Neural cell (in vitro differentiated cells): ENCODE measurements around the gene VAV2. TPM values are rescaled to one million over a fixed set of nuclear protein-coding genes. Genes with fewer than 3 reads are reported as not detected.

Experiments
- H2AFZ ChIP-seq: fragments of 200-600, 300-800 bp; sonication (generic), shearing (Covaris generic); 2 replicates; pipeline ENCODE4 v1.6.0; 2014; ENCODE audit warnings: low read depth, mild to moderate bottlenecking, antibody characterized with exemption, low read length, moderate library complexity
- H3F3A ChIP-seq: fragments of 200-600 bp; shearing (Covaris generic); 2 replicates; pipeline ENCODE4 v1.6.1; 2016; ENCODE audit warnings: mild to moderate bottlenecking, moderate library complexity, mixed read lengths, antibody characterized with exemption, low read length; ENCODE audit not compliant: insufficient read depth, poor library complexity, severe bottlenecking
- H3K27ac ChIP-seq: fragments of 200-600, 300-800 bp; sonication (generic), shearing (Covaris generic); 2 replicates; pipeline ENCODE4 v1.5.1; 2014; ENCODE audit warnings: mild to moderate bottlenecking, low read length, moderate library complexity
- H3K27me3 ChIP-seq: fragments of 300-800, 200-600 bp; sonication (generic), shearing (Covaris generic); 2 replicates; pipeline ENCODE4 v1.6.0; 2014; ENCODE audit warnings: mild to moderate bottlenecking, low read depth, low read length, moderate library complexity; ENCODE audit not compliant: insufficient read depth
- H3K36me3 ChIP-seq: fragments of 300-800, 200-600 bp; sonication (generic), shearing (Covaris generic); 2 replicates; pipeline ENCODE4 v1.5.1; 2014; ENCODE audit warnings: mild to moderate bottlenecking, antibody characterized with exemption, low read length, moderate library complexity; ENCODE audit not compliant: insufficient read depth
- H3K4me2 ChIP-seq: fragments of 300-800, 200-600 bp; sonication (generic), shearing (Covaris generic); 2 replicates; pipeline ENCODE4 v1.6.0; 2014; ENCODE audit warnings: mild to moderate bottlenecking, low read length
- H3K4me3 ChIP-seq: fragments of 300-800, 200-600 bp; sonication (generic), shearing (Covaris generic); 2 replicates; pipeline ENCODE4 v1.5.1; 2014; ENCODE audit warnings: mild to moderate bottlenecking, low read length, moderate library complexity
- H3K79me2 ChIP-seq: fragments of 200-600 bp; shearing (Covaris generic); replicated peaks from 2 replicates; pipeline ENCODE4 v1.6.0; 2014; ENCODE audit warnings: mild to moderate bottlenecking, low read length, moderate library complexity; ENCODE audit not compliant: insufficient read depth
- H3K9ac ChIP-seq: fragments of 300-800, 200-600 bp; sonication (generic), shearing (Covaris generic); 2 replicates; pipeline ENCODE4 v1.6.1; 2016; ENCODE audit warnings: mild to moderate bottlenecking, low read length, mixed read lengths
- H3K9me2 ChIP-seq: fragments of 200-600 bp; shearing (Covaris generic); 2 replicates; pipeline ENCODE4 v1.6.1; 2016; ENCODE audit warnings: mild to moderate bottlenecking, low read length, mixed read lengths; ENCODE audit not compliant: insufficient read depth
- H3K9me3 ChIP-seq: fragments of 200-600, 300-800 bp; sonication (generic), shearing (Covaris generic); 2 replicates; pipeline ENCODE4 v1.6.1; 2016; ENCODE audit warnings: mild to moderate bottlenecking, mixed run types, low read length, moderate library complexity, mixed read lengths
- H4K20me1 ChIP-seq: fragments of 200-600 bp; shearing (Covaris generic); 2 replicates; pipeline ENCODE4 v1.6.1; 2016; ENCODE audit warnings: mild to moderate bottlenecking, mixed run types; ENCODE audit not compliant: insufficient read depth
- CTCF ChIP-seq: fragments of 450-650 bp; IDR thresholded peaks from 2 replicates; pipeline ENCODE4 v1.5.1; 2014; ENCODE audit warnings: antibody characterized with exemption, mild to moderate bottlenecking, moderate library complexity; ENCODE audit not compliant: poor library complexity, severe bottlenecking
- EP300 ChIP-seq: fragments of 450-650 bp; conservative IDR thresholded peaks from 2 replicates; pipeline ENCODE4 v1.6.1; 2014; ENCODE audit warnings: antibody characterized with exemption, mild to moderate bottlenecking, moderate library complexity; ENCODE audit not compliant: poor library complexity, severe bottlenecking
- EZH2 ChIP-seq: fragments of 200-600, 300-800 bp; shearing (Covaris generic), sonication (generic); IDR thresholded peaks from 2 replicates; pipeline ENCODE4 v1.6.1; 2014; ENCODE audit warnings: antibody characterized with exemption, low read length, borderline replicate concordance, mild to moderate bottlenecking; ENCODE audit not compliant: insufficient read depth, poor library complexity, severe bottlenecking
- MXI1 ChIP-seq: fragments of 450-650 bp; conservative IDR thresholded peaks from 2 replicates; pipeline ENCODE4 v1.6.1; 2014; ENCODE audit warnings: antibody characterized with exemption, mild to moderate bottlenecking; ENCODE audit not compliant: poor library complexity, severe bottlenecking
- POLR2AphosphoS5 ChIP-seq: IDR thresholded peaks from 2 replicates; pipeline ENCODE4 v1.6.1; 2012
- RAD21 ChIP-seq: fragments of 450-650 bp; conservative IDR thresholded peaks from 2 replicates; pipeline ENCODE4 v1.6.1; 2014; ENCODE audit warnings: antibody characterized with exemption, mild to moderate bottlenecking, moderate library complexity
- REST ChIP-seq: IDR thresholded peaks from 2 replicates; pipeline ENCODE4 v1.6.1; 2012; ENCODE audit warnings: borderline replicate concordance
- SMC3 ChIP-seq: fragments of 450-650 bp; conservative IDR thresholded peaks from 2 replicates; pipeline ENCODE4 v1.6.1; 2014; ENCODE audit warnings: antibody characterized with exemption, mild to moderate bottlenecking, moderate library complexity; ENCODE audit not compliant: poor library complexity
- TAF1 ChIP-seq: IDR thresholded peaks from 2 replicates; pipeline ENCODE4 v1.6.1; 2012; ENCODE audit warnings: low read depth
- polyA plus RNA-seq: library from polyadenylated mRNA; depleted of rRNA; stranded (reverse); fragments of >200 nt; gene quantifications from 2 replicates; pipeline ENCODE4 v1.2.3, GENCODE V29; 2014

VAV2 gene
- polyA plus RNA-seq, 1 donor from 2014 or later = 35.2 TPM

GRCh38 chr9:133905493-133905892 lies 86.6 kb downstream of the VAV2 start:
- Histone ChIP-seq H3K9ac (no peak overlapping the region), H4K20me1 (no peaks in the 10 kb centered on the region), H3K36me3 (no peaks in the 10 kb centered on the region), H3K4me2 (no peak overlapping the region), H3F3A (no peaks in the 10 kb centered on the region), H3K9me3 (no peaks in the 10 kb centered on the region), H3K27me3 (no peaks in the 10 kb centered on the region), H3K27ac (no peak overlapping the region), H3K4me3 (no peak overlapping the region), H2AFZ (no peak overlapping the region), H3K79me2 (peaks cover 10% of the 10 kb centered on the region), H3K9me2 (no peaks in the 10 kb centered on the region)
- TF ChIP-seq MXI1 (no peak), CTCF (no peak), RAD21 (no peak), REST (no peak), TAF1 (no peak), EZH2 (no peak), POLR2AphosphoS5 (no peak), EP300 (no peak), SMC3 (no peak)

GRCh38 chr9:133904346-133905090 lies 87.6 kb downstream of the VAV2 start:
- Histone ChIP-seq H3K27me3 (no peaks in the 10 kb centered on the region), H2AFZ (no peak overlapping the region), H3K4me2 (no peak overlapping the region), H3K9me2 (no peaks in the 10 kb centered on the region), H4K20me1 (no peaks in the 10 kb centered on the region), H3K9ac (no peak overlapping the region), H3K9me3 (no peaks in the 10 kb centered on the region), H3K79me2 (peaks cover 7% of the 10 kb centered on the region), H3K4me3 (no peak overlapping the region), H3F3A (no peaks in the 10 kb centered on the region), H3K27ac (no peak overlapping the region), H3K36me3 (no peaks in the 10 kb centered on the region)
- TF ChIP-seq CTCF (no peak), RAD21 (no peak), EP300 (no peak)
